Nephron (organoid): ENCODE results near the gene GALNTL6.

ENCODE experiments used
- H3K27ac Mint-ChIP-seq, 3 experiments: 2 replicates each; pipeline ENCODE4 v1.8.0; 2020; ENCODE audit warnings: mixed read lengths in 3 of 3, mild to moderate bottlenecking in 2 of 3, moderate library complexity in 1 of 3
- H3K27me3 Mint-ChIP-seq: 2 replicates; pipeline ENCODE4 v1.8.0; 2021; ENCODE audit warnings: low read depth, mild to moderate bottlenecking, moderate library complexity, mixed read lengths
- H3K36me3 Mint-ChIP-seq: 2 replicates; pipeline ENCODE4 v1.8.0; 2020; ENCODE audit warnings: low read depth, mixed read lengths
- H3K4me1 Mint-ChIP-seq: 2 replicates; pipeline ENCODE4 v1.8.0; 2020; ENCODE audit warnings: mixed read lengths
- H3K4me3 Mint-ChIP-seq, 3 experiments: 2 replicates each; pipeline ENCODE4 v1.8.0; 2020; ENCODE audit warnings: mild to moderate bottlenecking in 3 of 3, mixed read lengths in 3 of 3, moderate library complexity in 2 of 3
- H3K9me3 Mint-ChIP-seq: 2 replicates; pipeline ENCODE4 v1.8.0; 2020; ENCODE audit warnings: mixed read lengths
- TF ChIP-seq, protein P1 (sequence below), 3 experiments: fragments of 200-600 bp; sonication (generic); IDR thresholded peaks; one replicate each; pipeline ENCODE4 v1.5.0; 2021; ENCODE audit warnings: antibody characterized with exemption in 3 of 3; ENCODE audit not compliant: unreplicated experiment in 3 of 3

GALNTL6 gene

DNA sequence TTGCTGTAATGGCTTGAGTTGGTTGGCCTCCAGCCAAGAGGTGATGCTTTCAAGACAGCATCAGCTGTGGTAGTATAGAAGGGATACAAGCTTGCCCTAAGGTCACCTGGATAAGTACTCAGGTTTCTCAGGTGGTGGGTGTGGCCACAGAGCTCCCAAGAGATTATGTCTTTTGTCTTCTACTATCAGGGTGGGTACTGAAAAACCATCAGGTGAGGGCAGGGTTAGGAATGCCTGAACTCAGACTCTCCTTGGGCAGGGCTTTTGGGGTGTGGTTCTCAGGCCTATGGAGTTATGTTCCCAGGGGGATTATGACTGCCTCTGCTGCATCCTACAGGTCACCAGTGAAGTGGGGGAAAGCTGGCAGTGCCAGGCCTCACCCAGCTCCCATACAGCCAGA, 700.8 kb downstream of the GALNTL6 start:
- no peak overlapping the region for H3K4me3 Mint-ChIP-seq
- TF ChIP-seq, protein P1, sequence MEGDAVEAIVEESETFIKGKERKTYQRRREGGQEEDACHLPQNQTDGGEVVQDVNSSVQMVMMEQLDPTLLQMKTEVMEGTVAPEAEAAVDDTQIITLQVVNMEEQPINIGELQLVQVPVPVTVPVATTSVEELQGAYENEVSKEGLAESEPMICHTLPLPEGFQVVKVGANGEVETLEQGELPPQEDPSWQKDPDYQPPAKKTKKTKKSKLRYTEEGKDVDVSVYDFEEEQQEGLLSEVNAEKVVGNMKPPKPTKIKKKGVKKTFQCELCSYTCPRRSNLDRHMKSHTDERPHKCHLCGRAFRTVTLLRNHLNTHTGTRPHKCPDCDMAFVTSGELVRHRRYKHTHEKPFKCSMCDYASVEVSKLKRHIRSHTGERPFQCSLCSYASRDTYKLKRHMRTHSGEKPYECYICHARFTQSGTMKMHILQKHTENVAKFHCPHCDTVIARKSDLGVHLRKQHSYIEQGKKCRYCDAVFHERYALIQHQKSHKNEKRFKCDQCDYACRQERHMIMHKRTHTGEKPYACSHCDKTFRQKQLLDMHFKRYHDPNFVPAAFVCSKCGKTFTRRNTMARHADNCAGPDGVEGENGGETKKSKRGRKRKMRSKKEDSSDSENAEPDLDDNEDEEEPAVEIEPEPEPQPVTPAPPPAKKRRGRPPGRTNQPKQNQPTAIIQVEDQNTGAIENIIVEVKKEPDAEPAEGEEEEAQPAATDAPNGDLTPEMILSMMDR (IDR thresholded peaks at IDR 0.05; ENCODE audit: unreplicated experiment in 3 of 3), result no peak
- no peaks in the 10 kb centered on the region for H3K27me3 Mint-ChIP-seq
- no peaks in the 10 kb centered on the region for H3K4me1 Mint-ChIP-seq
- H3K27ac Mint-ChIP-seq, result no peak overlapping the region
- peaks cover 3% of the 10 kb centered on the region for H3K9me3 Mint-ChIP-seq
- no peaks in the 10 kb centered on the region for H3K36me3 Mint-ChIP-seq

DNA sequence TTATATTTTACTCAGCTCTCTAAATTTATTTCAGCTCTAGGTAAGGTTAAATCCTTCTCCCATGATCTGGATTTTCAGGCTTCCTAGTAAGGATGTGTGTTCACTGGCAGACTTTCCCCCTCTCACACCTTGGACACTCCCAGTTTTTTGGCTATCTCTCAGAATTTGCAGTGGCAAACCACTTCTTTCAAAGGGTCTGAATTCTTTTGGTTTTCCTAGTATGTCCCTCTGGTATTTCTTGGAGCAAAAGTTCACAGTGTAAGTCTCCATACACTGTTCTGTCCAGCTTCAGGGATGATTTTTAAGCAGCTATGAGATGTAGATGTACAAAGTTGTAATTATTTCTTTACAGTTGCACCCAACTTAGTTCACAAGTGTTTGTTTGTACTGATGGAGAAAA, 701.6 kb downstream of the GALNTL6 start:
- Mint-ChIP-seq H3K36me3 (no peaks in the 10 kb centered on the region), H3K9me3 (peaks cover 3% of the 10 kb centered on the region)
- TF ChIP-seq, protein P1 (IDR thresholded peaks at IDR 0.05; ENCODE audit: unreplicated experiment in 3 of 3), result no peak

DNA sequence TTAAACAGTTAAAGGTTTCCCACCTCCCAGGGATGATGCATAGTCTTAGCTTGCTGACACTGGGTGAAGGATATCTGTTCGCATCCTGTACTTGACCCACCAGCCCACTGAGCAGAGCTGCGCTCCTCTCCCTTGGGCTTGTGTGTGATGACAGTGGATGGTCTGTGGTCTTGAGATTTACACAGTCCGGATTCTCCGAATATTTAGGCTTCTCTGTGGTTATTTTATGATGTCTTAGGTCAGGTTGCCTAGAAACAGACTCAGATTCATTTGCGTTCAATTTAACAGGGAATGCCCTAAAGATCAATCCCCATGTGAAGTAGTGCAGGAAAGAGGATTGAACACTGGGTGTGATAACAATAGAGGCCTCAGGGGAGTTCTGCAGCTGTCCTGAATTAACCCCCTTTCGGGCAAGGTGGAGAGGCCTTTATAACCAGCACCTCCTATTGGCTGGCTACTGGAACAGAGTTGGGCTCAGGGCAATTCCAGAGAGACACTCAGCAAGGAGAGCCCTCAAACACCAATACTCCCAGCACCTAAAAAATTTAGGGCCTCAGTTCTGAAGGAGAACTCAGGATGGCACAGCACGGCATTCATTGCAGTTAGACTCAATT, 702.2 kb downstream of the GALNTL6 start:
- Mint-ChIP-seq H3K9me3 (peaks cover 3% of the 10 kb centered on the region), H3K4me1 (no peaks in the 10 kb centered on the region), H3K4me3 (no peak overlapping the region), H3K36me3 (no peaks in the 10 kb centered on the region), H3K27ac (no peak overlapping the region), H3K27me3 (no peaks in the 10 kb centered on the region)
- TF ChIP-seq, protein P1 (IDR thresholded peaks at IDR 0.05; ENCODE audit: unreplicated experiment in 3 of 3), result no peak

More for the DNA sequence above, 701.6 kb downstream of the GALNTL6 start:
- H3K27ac Mint-ChIP-seq, result no peak overlapping the region
- no peaks in the 10 kb centered on the region for H3K4me1 Mint-ChIP-seq
- no peaks in the 10 kb centered on the region for H3K27me3 Mint-ChIP-seq
- H3K4me3 Mint-ChIP-seq, result no peak overlapping the region

DNA sequence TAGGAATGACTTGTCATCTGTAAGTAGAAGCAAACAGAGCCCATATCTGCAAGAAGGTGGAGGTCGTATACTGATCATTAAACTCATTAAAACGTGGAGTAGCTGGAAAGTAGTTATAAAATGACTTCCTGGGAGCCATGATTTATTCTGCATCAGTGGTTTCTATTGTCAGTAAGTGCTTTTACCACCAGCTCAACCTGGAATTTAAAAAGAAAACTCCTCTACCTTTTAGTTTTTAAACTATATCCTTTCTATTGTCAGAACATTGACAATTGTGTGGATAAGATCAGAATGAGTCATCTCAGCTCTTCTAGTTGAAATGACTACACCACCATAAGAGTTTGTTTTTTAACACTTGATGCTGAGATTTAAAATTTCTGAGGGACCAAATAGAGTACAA, 704.2 kb downstream of the GALNTL6 start:
- TF ChIP-seq, protein P1 (IDR thresholded peaks at IDR 0.05; ENCODE audit: unreplicated experiment in 3 of 3), result no peak
- Mint-ChIP-seq H3K27ac (no peak overlapping the region), H3K9me3 (peaks cover 3% of the 10 kb centered on the region), H3K36me3 (no peaks in the 10 kb centered on the region), H3K4me3 (no peak overlapping the region), H3K27me3 (no peaks in the 10 kb centered on the region), H3K4me1 (no peaks in the 10 kb centered on the region)

DNA sequence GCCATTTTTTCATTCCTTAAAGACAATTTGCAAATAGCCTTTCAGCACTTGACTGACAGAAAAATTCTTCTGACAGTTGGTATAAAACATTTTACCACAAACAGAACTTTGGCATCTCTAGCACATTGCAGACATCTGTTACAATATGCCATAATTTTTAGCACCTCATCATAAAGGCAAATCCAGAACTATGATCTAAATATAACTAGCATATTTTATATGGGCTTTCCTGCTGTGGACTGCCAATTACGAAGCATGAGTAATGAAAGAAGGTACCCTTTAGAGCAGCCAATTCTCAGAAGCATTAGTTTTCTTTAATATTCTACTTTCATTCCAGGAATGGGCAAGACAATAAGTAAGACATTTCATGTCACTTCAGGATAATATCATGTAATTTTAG, 708.0 kb downstream of the GALNTL6 start:
- Mint-ChIP-seq H3K27ac (no peak overlapping the region), H3K4me3 (no peak overlapping the region), H3K9me3 (no peaks in the 10 kb centered on the region), H3K27me3 (no peaks in the 10 kb centered on the region), H3K36me3 (no peaks in the 10 kb centered on the region), H3K4me1 (no peaks in the 10 kb centered on the region)
- TF ChIP-seq, protein P1 (IDR thresholded peaks at IDR 0.05; ENCODE audit: unreplicated experiment in 3 of 3), result no peak

DNA sequence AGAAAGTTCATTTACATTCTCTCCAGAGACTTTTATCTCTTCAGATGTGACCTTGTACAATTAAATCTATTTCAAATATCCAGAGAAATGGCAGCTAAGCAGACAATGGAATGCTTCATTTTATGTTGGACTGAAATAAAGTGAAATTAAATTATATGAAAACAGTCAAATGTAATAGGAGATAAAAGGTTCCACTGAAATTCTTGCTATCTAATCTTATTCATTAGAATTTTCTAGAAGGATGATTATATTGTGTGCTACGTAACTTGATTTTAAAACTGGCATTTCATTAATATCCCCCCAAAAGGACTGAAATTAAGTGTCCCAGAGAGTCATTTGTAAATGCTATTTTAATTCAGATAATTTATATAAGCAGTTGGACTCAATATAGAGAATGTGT, 708.5 kb downstream of the GALNTL6 start:
- Mint-ChIP-seq H3K27me3 (no peaks in the 10 kb centered on the region), H3K36me3 (no peaks in the 10 kb centered on the region), H3K4me3 (no peak overlapping the region), H3K9me3 (no peaks in the 10 kb centered on the region), H3K27ac (no peak overlapping the region), H3K4me1 (no peaks in the 10 kb centered on the region)
- TF ChIP-seq, protein P1 (IDR thresholded peaks at IDR 0.05; ENCODE audit: unreplicated experiment in 3 of 3), result no peak
